K562 (cell line): Measurements from ENCODE around the gene NCF2. TPM values are rescaled to one million over a fixed set of nuclear protein-coding genes. Genes with fewer than 3 reads are reported as not detected.

Source experiments
- ATAC-seq: fragments of 200-7000 bp; cut with Tn5 transposase; 3 replicates; pipeline ENCODE4 v1.9.1; 2020; ENCODE audit warnings: moderate library complexity
- BruUV-seq: library from RNA; stranded (reverse); fragments of 400-500 nt; replicated peaks from 2 replicates; lab custom pipeline; 2021; lab: Mats Ljungman, UMichigan
- CTCF ChIA-PET: fragments of 300-600 bp; formaldehyde crosslinking; extraction: SDS; loops from one replicate; lab custom pipeline; 2021; ENCODE audit warnings: low intra/inter-chr PET ratio; lab: Yijun Ruan, JAX
- POLR2A ChIA-PET: fragments of 300-600, 350-650 bp; sonication (Branson Sonifier 250); formaldehyde crosslinking; extraction: SDS; loops from one replicate; lab custom pipeline; 2021; ENCODE audit warnings: antibody characterized with exemption, inconsistent platforms; lab: Yijun Ruan, JAX
- DNase-seq, 4 experiments: peaks; one replicate each; pipeline versions ENCODE4 v3.0.0 to v3.0.0-alpha.2; 2011 to 2018; ENCODE audit warnings: low spot score in 3 of 4, mixed read lengths in 3 of 4; ENCODE audit errors: extremely low read depth in 1 of 4
- FAIRE-seq: peaks from 2 replicates; lab custom pipeline; 2011; peaks lifted over from hg19 to GRCh38; lab: Jason Lieb, UNC
- H2AFZ ChIP-seq: 2 replicates; pipeline ENCODE4 v1.6.0; 2011; ENCODE audit warnings: low read depth, low read length, control low read depth, inconsistent platforms
- H3K27ac ChIP-seq: fragments of 200-600 bp; 3 replicates; pipeline ENCODE4 v1.8.0; 2011; ENCODE audit warnings: low read depth, mild to moderate bottlenecking, control low read depth, inconsistent platforms, low read length, moderate library complexity, mixed read lengths; ENCODE audit errors: extremely low read depth
- H3K27me3 ChIP-seq, 2 experiments: fragments of 300-600 bp in 1 of 2; 2 replicates in 1 of 2; 3 replicates in 1 of 2; pipeline versions ENCODE4 v1.6.0 to v1.8.0; 2011; ENCODE audit warnings: inconsistent platforms in 2 of 2, low read length in 2 of 2, mild to moderate bottlenecking in 1 of 2, mixed read lengths in 1 of 2, moderate library complexity in 1 of 2; ENCODE audit not compliant: control insufficient read depth in 2 of 2, insufficient read depth in 2 of 2
- H3K36me3 ChIP-seq: fragments of 300-600 bp; 3 replicates; pipeline ENCODE4 v1.8.0; 2011; ENCODE audit warnings: mild to moderate bottlenecking, low read length, inconsistent platforms; ENCODE audit not compliant: control insufficient read depth, insufficient read depth
- H3K4me1 ChIP-seq, 2 experiments: fragments of 200-600 bp in 1 of 2; replicated peaks in 1 of 2; 2 replicates in 1 of 2; 3 replicates in 1 of 2; pipeline versions ENCODE4 v1.5.1 to v1.8.0; 2011; ENCODE audit warnings: inconsistent platforms in 2 of 2, low read length in 2 of 2, mild to moderate bottlenecking in 1 of 2, mixed read lengths in 1 of 2, moderate library complexity in 1 of 2; ENCODE audit not compliant: control insufficient read depth in 2 of 2, insufficient read depth in 2 of 2
- H3K4me2 ChIP-seq: 2 replicates; pipeline ENCODE4 v1.6.1; 2011; ENCODE audit warnings: low read length, control low read depth, inconsistent platforms, mixed read lengths; ENCODE audit not compliant: insufficient read depth
- H3K4me3 ChIP-seq: fragments of 200-600 bp; sonication (generic), shearing (Covaris generic); 2 replicates; pipeline ENCODE4 v1.5.1; 2016; ENCODE audit warnings: control low read depth, inconsistent platforms
- H3K79me2 ChIP-seq: fragments of 200-600 bp; 3 replicates; pipeline ENCODE4 v1.8.0; 2011; ENCODE audit warnings: low read length, inconsistent platforms; ENCODE audit not compliant: control insufficient read depth, insufficient read depth
- H3K9ac ChIP-seq, 2 experiments: 2 replicates each; pipeline versions ENCODE4 v1.6.0 to v1.6.1; 2011; ENCODE audit warnings: low read depth in 2 of 2, low read length in 2 of 2, control low read depth in 1 of 2, inconsistent platforms in 1 of 2, mild to moderate bottlenecking in 1 of 2, mixed read lengths in 1 of 2; ENCODE audit not compliant: insufficient read depth in 1 of 2
- H3K9me1 ChIP-seq: one replicate; pipeline ENCODE4 v1.6.0; 2011; ENCODE audit warnings: inconsistent platforms, mild to moderate bottlenecking, low read length, moderate library complexity; ENCODE audit not compliant: control insufficient read depth, insufficient read depth
- H3K9me3 ChIP-seq: replicated peaks from 2 replicates; pipeline ENCODE4 v1.5.1; 2011; ENCODE audit warnings: low read depth, low read length, inconsistent platforms; ENCODE audit not compliant: control insufficient read depth, insufficient read depth
- H4K20me1 ChIP-seq: replicated peaks from 2 replicates; pipeline ENCODE4 v1.6.1; 2011; ENCODE audit warnings: low read length, inconsistent platforms, mixed read lengths; ENCODE audit not compliant: control insufficient read depth, insufficient read depth
- CBX3 ChIP-seq, 2 experiments: IDR thresholded peaks; 1 replicate in 1 of 2; 2 replicates in 1 of 2; pipeline ENCODE4 v1.6.1; 2012; ENCODE audit warnings: inconsistent platforms in 2 of 2, low read length in 2 of 2, borderline replicate concordance in 1 of 2, control low read depth in 1 of 2
- EHMT2 ChIP-seq: fragments of 450-650 bp; IDR thresholded peaks from 2 replicates; pipeline ENCODE4 v1.6.1; 2018; ENCODE audit warnings: antibody characterized with exemption
- FOS ChIP-seq: IDR thresholded peaks from 3 replicates; pipeline ENCODE4 v1.6.1; 2011; ENCODE audit not compliant: insufficient read length; ENCODE audit errors: extremely low read depth
- MYC ChIP-seq, 2 experiments: fragments of 250-450 bp in 1 of 2; sonication (Bioruptor Pico) in 1 of 2; IDR thresholded peaks; 2 replicates each; pipeline versions ENCODE4 v1.5.1 to v1.6.1; 2012 to 2021; ENCODE audit warnings: low read depth in 2 of 2, borderline replicate concordance in 1 of 2, improper control_type of control experiment in 1 of 2, low read length in 1 of 2, mild to moderate bottlenecking in 1 of 2, moderate library complexity in 1 of 2
- PHB2 ChIP-seq: fragments of 450-650 bp; IDR thresholded peaks from 2 replicates; pipeline ENCODE4 v1.6.1; 2017; ENCODE audit warnings: low read depth
- POLR3A ChIP-seq: IDR thresholded peaks from 2 replicates; pipeline ENCODE4 v1.6.1; 2011; ENCODE audit warnings: borderline replicate concordance, mild to moderate bottlenecking, moderate library complexity; ENCODE audit not compliant: insufficient read length, insufficient read depth; ENCODE audit errors: extremely low read depth
- RBBP5 ChIP-seq: fragments of 200-600 bp; sonication (generic); IDR thresholded peaks from 2 replicates; pipeline ENCODE4 v1.6.1; 2012; ENCODE audit warnings: borderline replicate concordance, mild to moderate bottlenecking, low read length, control low read depth, inconsistent platforms; ENCODE audit not compliant: insufficient read depth, poor library complexity, severe bottlenecking
- SMAD4 ChIP-seq: fragments of 250-450 bp; sonication (Bioruptor Pico); conservative IDR thresholded peaks from 2 replicates; pipeline ENCODE4 v1.8.0; 2021; ENCODE audit warnings: inconsistent platforms, mild to moderate bottlenecking, moderate library complexity
- SNRNP70 ChIP-seq: fragments of 200-400 bp; formaldehyde crosslinking; optimal IDR thresholded peaks from 2 replicates; pipeline ENCODE3; 2017; ENCODE audit warnings: low read depth, low read length
- SRSF7 ChIP-seq: fragments of 200-400 bp; formaldehyde crosslinking; optimal IDR thresholded peaks from 2 replicates; pipeline ENCODE3; 2017; ENCODE audit warnings: mild to moderate bottlenecking, low read depth, low read length
- TSHZ1 ChIP-seq: fragments of 250-450 bp; sonication (Bioruptor Pico); IDR thresholded peaks from 2 replicates; pipeline ENCODE4 v1.4.0; 2020; ENCODE audit warnings: mild to moderate bottlenecking, moderate library complexity
- ZFP36 ChIP-seq: fragments of 150-350 bp; IDR thresholded peaks from 2 replicates; pipeline ENCODE4 v1.6.1; 2018; ENCODE audit warnings: low read length, low read depth; ENCODE audit not compliant: partially characterized antibody
- ZNF395 ChIP-seq: fragments of 200-800 bp; sonication (Bioruptor generic); IDR thresholded peaks from 2 replicates; pipeline ENCODE4 v1.6.1; 2017; ENCODE audit warnings: missing genetic modification characterization, missing compliant biosample characterization
- WGBS: fragments of 100-300 bp; shearing (Covaris generic); methylation state at CpG from one replicate; pipeline ENCODE4 v1.1.6; 2016; ENCODE audit warnings: low coverage, mixed read lengths; ENCODE audit not compliant: insufficient coverage; ENCODE audit errors: missing lambda C conversion rate; 5-methylcytosine and 5-hydroxymethylcytosine counted together
- in situ Hi-C: fragments of 300-500 bp; cut with MboI; formaldehyde crosslinking; loops from 4 replicates; pipeline ENCODE4 v1.15.0; 2018; ENCODE audit warnings: inconsistent platforms, mixed read lengths
- intact Hi-C: fragments of 100-400 bp; cut with micrococcal nuclease; formaldehyde crosslinking; loops from 2 replicates; pipeline ENCODE4 v1.14.2; 2022
- polyA plus RNA-seq, 8 experiments: library from polyadenylated mRNA; depleted of rRNA in 4 of 8; stranded (reverse) in 5 of 8; unstranded in 3 of 8; fragments of >200 nt; fragmentation: Nextera tagmentation in 2 of 8; fragmentation: Illumina TruSeq in 1 of 8; extraction: Ambion mirVana in 2 of 8; extraction: Trizol in 1 of 8; gene quantifications; 2 replicates each; pipeline versions ENCODE4 v1.2.1 to v1.2.3, GENCODE V29; 2011 to 2014; ENCODE audit warnings: inconsistent platforms in 1 of 8, missing spikeins in 1 of 8
- total RNA-seq, 7 experiments: library from RNA; depleted of rRNA in 6 of 7; stranded (reverse); fragments of >200 nt in 6 of 7; fragmentation: Illumina TruSeq in 2 of 7; extraction: Trizol in 2 of 7; gene quantifications; 2 replicates each; pipeline versions ENCODE4 v1.2.1 to v1.2.3, GENCODE V29; 2011 to 2021; ENCODE audit warnings: low replicate concordance in 1 of 7
- TF ChIP-seq, protein P1 (sequence below): sonication (generic); formaldehyde crosslinking; IDR thresholded peaks from 2 replicates; pipeline ENCODE4 v1.9.0; 2022; ENCODE audit warnings: mild to moderate bottlenecking, missing genetic modification reagents
- TF ChIP-seq, protein P2 (sequence below): fragments of 450-650 bp; conservative IDR thresholded peaks from 2 replicates; pipeline ENCODE4 v1.6.1; 2016; ENCODE audit warnings: missing genetic modification characterization, low read depth, mild to moderate bottlenecking, control low read depth, missing compliant biosample characterization

Gene NCF2
- total and polyA plus RNA-seq, 9 of the 15 experiments (the other 6 are each of a cell fraction or from before 2014, with no cell fraction given), result 0.07 to 0.54 (median 0.16) TPM; not detected in 3

DNA sequence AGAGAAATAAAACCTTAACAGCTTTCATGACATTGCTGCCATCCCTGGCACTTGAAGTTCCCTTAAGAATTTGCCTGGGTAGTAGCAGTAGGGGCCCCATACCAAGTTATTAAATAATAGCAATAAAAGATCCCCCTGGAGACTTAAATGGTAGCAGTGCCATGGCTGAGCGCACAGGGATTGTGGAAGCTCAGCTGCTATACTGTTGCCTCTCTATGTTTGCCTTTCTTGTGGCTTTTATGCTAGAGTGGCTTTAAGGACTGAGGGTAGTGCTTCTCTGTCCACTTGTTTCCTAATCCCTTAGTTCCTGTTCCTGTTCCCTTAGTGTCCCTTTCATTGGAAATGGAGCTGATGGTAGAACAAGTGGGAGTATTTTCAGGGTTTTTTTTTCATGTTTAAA lies 42.1 kb downstream of the NCF2 start:
- no TSS peak for BruUV-seq
- H2AFZ ChIP-seq, result no peak overlapping the region
- H3K4me2 ChIP-seq, result no peak overlapping the region
- H3K79me2 ChIP-seq, result no peaks in the 10 kb centered on the region
- no peak overlapping the region for H3K9ac ChIP-seq
- no peak for FAIRE-seq
- intact Hi-C loops (loop anchor here (5.0 kb wide), 1 partner anchor 74 kb away; no protein-coding TSS in a partner anchor), in situ Hi-C loops (no loop called here)
- peaks cover 0 to 2% of the 10 kb centered on the region in 2 experiments; a peak in 1 of 5 replicates for H3K4me1 ChIP-seq
- H3K9me1 ChIP-seq, result peaks cover 2% of the 10 kb centered on the region
- ChIA-PET CTCF (no interaction called here), POLR2A (no interaction called here)
- H3K27me3 ChIP-seq, result no peaks in the 10 kb centered on the region
- no peak for DNase-seq
- H4K20me1 ChIP-seq, result 0 out of 2 replicates have a peak, but pooled peaks cover under 1% of the 10 kb centered on the region
- H3K27ac ChIP-seq, result no peak overlapping the region
- ATAC-seq, result no peak
- H3K4me3 ChIP-seq, result no peak overlapping the region
- WGBS, result 95% methylated on average over 1 of the region's 1 CpG
- H3K36me3 ChIP-seq, result peaks cover 100% of the 10 kb centered on the region
- no peaks in the 10 kb centered on the region for H3K9me3 ChIP-seq
- TF ChIP-seq SNRNP70 (no peak), EHMT2 (no peak), ZNF395 (CRISPR knock-in tag) (no peak), POLR3A (no peak), RBBP5 (no peak), MYC (IDR thresholded peaks at IDR 0.05; ENCODE audit: low read depth, low read length) (no peak), MYC (CRISPR knock-in tag; IDR thresholded peaks at IDR 0.05; ENCODE audit: borderline replicate concordance, low read depth) (no peak), FOS (no peak), SMAD4 (CRISPR knock-in tag) (no peak), CBX3 (IDR thresholded peaks at IDR 0.05; ENCODE audit: borderline replicate concordance in 1 of 2, low read length in 2 of 2) (no peak), TSHZ1 (no peak), PHB2 (no peak), SRSF7 (no peak), ZFP36 (no peak)
- TF ChIP-seq, protein P1, sequence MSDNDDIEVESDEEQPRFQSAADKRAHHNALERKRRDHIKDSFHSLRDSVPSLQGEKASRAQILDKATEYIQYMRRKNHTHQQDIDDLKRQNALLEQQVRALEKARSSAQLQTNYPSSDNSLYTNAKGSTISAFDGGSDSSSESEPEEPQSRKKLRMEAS, result no peak
- TF ChIP-seq, protein P2, sequence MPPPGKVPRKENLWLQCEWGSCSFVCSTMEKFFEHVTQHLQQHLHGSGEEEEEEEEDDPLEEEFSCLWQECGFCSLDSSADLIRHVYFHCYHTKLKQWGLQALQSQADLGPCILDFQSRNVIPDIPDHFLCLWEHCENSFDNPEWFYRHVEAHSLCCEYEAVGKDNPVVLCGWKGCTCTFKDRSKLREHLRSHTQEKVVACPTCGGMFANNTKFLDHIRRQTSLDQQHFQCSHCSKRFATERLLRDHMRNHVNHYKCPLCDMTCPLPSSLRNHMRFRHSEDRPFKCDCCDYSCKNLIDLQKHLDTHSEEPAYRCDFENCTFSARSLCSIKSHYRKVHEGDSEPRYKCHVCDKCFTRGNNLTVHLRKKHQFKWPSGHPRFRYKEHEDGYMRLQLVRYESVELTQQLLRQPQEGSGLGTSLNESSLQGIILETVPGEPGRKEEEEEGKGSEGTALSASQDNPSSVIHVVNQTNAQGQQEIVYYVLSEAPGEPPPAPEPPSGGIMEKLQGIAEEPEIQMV (tag), result no peak
